ENCODE data around the gene ACSS2. TPM values are rescaled to one million over a fixed set of nuclear protein-coding genes. Genes with fewer than 3 reads are reported as not detected.

ACSS2 gene
- total RNA-seq, 1 donor from 2014 or later, result 29.7 TPM

DNA sequence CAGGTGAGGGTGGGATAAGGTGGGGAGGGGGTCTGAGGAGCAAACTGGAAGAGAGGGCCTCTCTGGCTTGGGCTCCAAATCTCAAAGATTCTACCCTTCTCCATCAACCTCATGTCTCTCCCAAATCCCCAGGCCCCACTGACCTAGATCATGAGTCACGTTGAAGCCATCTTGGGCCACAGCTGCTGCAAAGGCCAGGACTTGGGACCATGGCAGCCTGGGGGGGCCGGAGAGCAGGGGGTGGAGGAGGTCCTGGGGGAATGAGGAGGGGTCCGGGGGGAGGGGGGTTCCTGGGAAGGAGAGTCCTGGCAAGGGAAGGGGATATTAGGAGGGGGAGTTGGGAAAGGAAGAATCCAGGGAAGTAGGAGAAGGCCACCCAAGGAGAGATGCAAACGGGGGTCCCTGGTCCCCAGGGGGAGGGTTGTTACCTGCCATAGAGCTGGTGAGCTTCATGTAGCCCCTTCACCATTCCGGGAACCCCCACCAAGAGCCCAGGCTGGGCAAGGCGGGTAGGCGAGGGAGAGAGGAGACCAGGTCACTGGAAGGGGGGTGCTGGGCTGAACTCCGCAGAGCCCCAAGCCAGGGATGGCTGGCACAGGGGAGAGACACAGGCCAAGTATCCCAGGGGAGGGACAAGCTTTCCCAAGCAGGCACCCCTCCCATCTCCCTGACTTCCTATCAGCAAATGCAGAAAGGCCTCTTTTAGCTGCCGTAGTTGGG lies 16.4 kb upstream of the ACSS2 start:
- no peak for FAIRE-seq
- H3K27me3 ChIP-seq (ENCODE audit: control insufficient read depth, insufficient read depth, low read length), result no peaks in the 10 kb centered on the region
- no peak for DNase-seq (ENCODE audit: low read depth)
- H3K4me3 ChIP-seq (ENCODE audit: low read depth, low read length), result no peak overlapping the region
- H3K36me3 ChIP-seq (ENCODE audit: control insufficient read depth, insufficient read depth, low read length), result no peaks in the 10 kb centered on the region
- TF ChIP-seq, protein P1, sequence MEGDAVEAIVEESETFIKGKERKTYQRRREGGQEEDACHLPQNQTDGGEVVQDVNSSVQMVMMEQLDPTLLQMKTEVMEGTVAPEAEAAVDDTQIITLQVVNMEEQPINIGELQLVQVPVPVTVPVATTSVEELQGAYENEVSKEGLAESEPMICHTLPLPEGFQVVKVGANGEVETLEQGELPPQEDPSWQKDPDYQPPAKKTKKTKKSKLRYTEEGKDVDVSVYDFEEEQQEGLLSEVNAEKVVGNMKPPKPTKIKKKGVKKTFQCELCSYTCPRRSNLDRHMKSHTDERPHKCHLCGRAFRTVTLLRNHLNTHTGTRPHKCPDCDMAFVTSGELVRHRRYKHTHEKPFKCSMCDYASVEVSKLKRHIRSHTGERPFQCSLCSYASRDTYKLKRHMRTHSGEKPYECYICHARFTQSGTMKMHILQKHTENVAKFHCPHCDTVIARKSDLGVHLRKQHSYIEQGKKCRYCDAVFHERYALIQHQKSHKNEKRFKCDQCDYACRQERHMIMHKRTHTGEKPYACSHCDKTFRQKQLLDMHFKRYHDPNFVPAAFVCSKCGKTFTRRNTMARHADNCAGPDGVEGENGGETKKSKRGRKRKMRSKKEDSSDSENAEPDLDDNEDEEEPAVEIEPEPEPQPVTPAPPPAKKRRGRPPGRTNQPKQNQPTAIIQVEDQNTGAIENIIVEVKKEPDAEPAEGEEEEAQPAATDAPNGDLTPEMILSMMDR (IDR thresholded peaks at IDR 0.05; ENCODE audit: insufficient read depth, low read length, severe bottlenecking), result no peak

DNA sequence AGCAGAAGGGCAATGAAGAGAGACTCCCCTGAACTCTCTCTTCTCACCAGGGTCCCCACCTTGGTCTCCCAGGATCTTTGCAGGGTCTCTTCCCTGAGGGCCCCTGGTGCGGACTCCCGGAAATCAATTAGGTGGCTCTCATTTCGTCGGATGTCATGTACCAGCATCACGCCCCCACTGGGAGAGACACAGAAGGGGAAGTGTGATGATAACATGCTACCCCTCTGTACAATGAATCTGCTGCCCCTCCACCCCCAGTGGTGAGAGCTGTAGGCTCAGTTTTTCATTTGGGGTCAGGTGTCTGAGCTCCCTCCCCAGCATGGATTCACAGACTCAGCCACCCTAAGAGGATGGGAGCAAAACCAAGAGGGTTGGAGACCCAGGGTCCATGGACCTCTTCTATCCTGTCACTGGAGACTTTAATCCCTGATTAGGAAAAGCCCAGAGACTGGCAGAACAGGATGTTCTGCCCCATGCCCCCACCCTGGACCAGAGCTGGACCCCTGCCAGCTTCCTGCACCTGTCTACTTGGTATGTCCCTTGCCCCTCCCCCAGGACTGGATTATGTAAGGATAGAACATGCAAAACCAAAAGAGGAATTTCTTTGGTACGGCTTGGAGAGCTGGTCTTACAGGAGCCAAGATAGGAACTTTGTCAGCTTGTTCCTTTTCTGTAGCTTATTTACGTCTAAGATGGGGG lies 14.9 kb upstream of the ACSS2 start:
- FAIRE-seq (no peak), DNase-seq (ENCODE audit: low read depth) (no peak)
- Histone ChIP-seq H3K4me3 (ENCODE audit: low read depth, low read length) (no peak overlapping the region), H3K36me3 (ENCODE audit: control insufficient read depth, insufficient read depth, low read length) (no peaks in the 10 kb centered on the region), H3K27me3 (ENCODE audit: control insufficient read depth, insufficient read depth, low read length) (no peaks in the 10 kb centered on the region)
- TF ChIP-seq, protein P1 (IDR thresholded peaks at IDR 0.05; ENCODE audit: insufficient read depth, low read length, severe bottlenecking), result no peak

DNA sequence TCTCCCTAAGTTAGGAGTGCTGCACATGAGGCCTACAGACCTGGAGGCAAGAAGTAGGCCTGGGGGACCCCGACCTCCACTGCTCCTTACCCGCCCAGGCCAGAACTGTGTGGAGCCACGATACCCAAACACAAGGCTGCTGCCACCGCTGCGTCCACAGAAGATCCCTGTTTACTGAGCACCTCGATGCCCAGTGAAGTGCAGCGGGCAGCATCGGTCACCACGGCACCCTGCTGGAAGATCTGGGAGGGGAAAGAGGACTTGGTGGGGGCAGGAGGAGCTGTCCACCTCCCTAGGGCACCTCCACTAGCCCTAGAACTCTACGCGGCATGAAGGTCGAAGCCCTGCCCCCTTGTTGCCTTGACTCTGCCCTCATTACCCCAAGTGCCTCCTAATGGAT lies 13.7 kb upstream of the ACSS2 start:
- TF ChIP-seq, protein P1 (IDR thresholded peaks at IDR 0.05; ENCODE audit: insufficient read depth, low read length, severe bottlenecking), result no peak
- FAIRE-seq, result no peak
- no peak for DNase-seq (ENCODE audit: low read depth)
- Histone ChIP-seq H3K4me3 (ENCODE audit: low read depth, low read length) (no peak overlapping the region), H3K36me3 (ENCODE audit: control insufficient read depth, insufficient read depth, low read length) (no peaks in the 10 kb centered on the region), H3K27me3 (ENCODE audit: control insufficient read depth, insufficient read depth, low read length) (no peaks in the 10 kb centered on the region)

DNA sequence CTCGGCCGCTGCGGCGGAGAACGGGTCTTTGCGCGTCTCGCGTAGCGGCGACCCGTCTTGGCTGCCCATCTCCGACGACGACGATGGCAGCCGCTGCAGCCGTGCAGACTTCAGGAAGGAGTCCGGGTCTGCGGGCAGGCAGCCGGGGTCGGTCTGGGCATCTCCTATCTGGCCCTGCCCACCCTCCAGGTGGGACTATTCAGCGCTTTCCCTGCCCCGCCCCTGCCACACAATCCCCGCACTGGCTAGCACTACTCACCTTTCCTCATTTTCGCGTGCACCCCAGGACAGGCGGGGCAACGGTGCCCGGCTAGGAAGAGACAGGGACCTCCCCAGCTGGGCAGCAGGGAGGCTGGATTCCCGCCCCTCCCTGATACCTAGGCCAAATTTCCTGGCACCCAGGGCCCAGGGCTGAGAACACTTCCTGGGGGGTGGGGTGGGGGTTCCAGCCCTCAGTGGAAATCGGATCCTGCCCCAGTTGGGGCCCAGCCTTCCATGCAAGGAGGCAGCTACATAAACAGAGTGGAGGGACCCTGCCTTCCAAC lies 12.9 kb upstream of the ACSS2 start:
- no peaks in the 10 kb centered on the region for H3K27me3 ChIP-seq (ENCODE audit: control insufficient read depth, insufficient read depth, low read length)
- H3K36me3 ChIP-seq (ENCODE audit: control insufficient read depth, insufficient read depth, low read length), result no peaks in the 10 kb centered on the region
- DNase-seq (ENCODE audit: low read depth) (no peak), FAIRE-seq (no peak)
- TF ChIP-seq, protein P1 (IDR thresholded peaks at IDR 0.05; ENCODE audit: insufficient read depth, low read length, severe bottlenecking), result no peak
- no peak overlapping the region for H3K4me3 ChIP-seq (ENCODE audit: low read depth, low read length)

DNA sequence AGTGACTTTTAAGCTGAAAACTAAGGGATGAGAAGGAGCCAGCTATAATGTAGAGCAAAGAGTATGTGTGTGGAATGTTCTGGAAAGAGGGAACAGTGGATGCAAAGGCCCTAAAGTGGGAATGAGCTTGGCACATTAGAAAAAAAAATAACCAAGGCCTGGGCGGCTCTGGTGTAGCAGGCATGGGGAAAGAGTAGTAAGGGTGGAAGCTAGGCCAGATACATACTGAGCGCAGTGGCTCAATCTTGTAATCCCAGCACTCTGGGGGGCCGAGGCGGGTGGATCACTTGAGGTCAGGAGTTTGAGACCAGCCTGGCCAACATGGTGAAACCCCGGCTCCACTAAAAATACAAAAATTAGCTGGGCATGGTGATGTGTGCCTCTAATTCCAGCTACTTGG lies 12.2 kb upstream of the ACSS2 start:
- DNase-seq (ENCODE audit: low read depth) (no peak), FAIRE-seq (no peak)
- H3K36me3 ChIP-seq (ENCODE audit: control insufficient read depth, insufficient read depth, low read length), result no peaks in the 10 kb centered on the region
- H3K27me3 ChIP-seq (ENCODE audit: control insufficient read depth, insufficient read depth, low read length), result no peaks in the 10 kb centered on the region
- TF ChIP-seq, protein P1 (IDR thresholded peaks at IDR 0.05; ENCODE audit: insufficient read depth, low read length, severe bottlenecking), result no peak
- H3K4me3 ChIP-seq (ENCODE audit: low read depth, low read length), result no peak overlapping the region

Data from bronchial epithelial cell (primary cell).